Medulla oblongata (tissue), 1 donor: ENCODE measurements around the gene EYA2.
"Not testable (repeated sequence)": the region's sequence is repeated elsewhere in the genome, so short reads cannot be mapped to it uniquely, and the experiment has no call there.

ENCODE experiments used
- DNase-seq: peaks from one replicate; pipeline ENCODE4 v3.0.0-alpha.2; 2015; ENCODE audit errors: extremely low spot score

The EYA2 gene

DNA sequence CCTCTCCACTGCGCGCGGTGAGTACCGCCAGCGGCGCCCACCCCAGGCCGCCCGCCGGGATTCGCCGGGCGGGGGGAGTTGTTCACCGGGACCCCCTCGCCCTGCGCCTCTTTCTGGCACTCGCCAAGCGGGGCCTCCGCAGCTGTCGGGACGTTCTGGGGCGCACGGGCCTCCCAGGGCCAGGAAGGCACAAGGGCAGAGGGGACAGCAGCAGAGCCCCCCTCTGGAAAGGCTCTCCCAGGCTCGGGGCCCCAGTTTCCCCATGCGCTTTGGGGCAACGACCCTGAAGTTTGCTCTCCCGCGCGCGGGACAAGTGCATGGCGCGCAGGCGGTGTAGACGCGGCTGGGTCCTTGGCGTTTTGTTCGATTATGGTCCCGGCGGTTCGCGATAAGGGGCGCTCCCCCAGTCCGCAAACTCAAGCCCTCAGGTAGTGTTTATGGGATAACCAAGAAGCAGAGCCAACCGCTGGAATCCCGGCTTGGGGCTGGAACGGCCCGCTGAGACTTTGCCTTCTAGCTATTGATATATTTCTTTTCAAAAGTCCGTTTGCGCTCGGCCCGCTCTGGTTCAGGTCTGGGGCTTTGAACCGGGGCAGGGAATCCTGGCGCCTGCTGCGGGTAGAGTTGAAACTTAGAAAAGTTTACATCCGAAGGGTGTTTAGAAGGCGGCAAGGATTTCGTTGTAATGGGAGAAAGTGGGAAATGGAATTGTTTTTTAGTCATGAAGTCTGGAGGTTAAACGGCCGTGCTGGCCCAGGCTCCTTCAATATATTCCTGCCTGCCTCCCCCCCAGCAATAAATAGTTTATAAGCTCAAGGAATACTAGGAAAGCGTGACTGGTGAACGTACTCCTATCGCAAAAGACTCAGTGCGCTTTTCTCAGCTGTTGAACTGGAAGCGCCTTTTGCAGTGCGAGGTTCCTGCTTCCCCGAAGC lies 595 bp downstream of the EYA2 start:
- peak; percentile 47 for DNase-seq

GRCh38 chr20:46895906-46896242 lies 1.2 kb downstream of the EYA2 start:
- DNase-seq: no peak

DNA sequence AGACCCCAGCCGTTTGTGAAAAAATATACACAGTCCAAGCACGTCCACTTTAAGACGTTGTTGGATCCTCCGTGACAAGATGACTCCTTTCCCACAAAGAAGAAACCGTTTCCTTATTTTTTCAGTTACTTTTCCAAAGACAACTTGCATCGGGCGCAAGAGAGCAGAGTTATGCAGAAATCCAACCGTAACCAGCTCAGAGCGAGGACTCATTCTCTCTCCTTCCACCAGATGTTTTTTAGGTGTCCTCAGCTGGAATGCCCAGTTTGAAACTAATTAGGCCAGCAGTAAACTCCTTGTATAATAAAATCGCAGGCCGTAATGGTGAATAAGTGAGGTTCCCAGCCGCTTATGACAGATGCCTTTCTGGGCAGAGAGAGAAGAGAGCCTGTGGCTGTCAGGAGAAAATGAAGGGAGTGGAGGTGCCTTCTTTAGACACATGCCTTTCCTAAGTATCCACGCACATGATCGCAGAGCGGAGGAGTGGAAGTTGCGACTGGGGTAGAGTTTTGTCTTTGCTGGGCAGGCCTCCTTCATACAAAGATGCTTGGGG lies 2.8 kb downstream of the EYA2 start:
- DNase-seq: no peak

DNA sequence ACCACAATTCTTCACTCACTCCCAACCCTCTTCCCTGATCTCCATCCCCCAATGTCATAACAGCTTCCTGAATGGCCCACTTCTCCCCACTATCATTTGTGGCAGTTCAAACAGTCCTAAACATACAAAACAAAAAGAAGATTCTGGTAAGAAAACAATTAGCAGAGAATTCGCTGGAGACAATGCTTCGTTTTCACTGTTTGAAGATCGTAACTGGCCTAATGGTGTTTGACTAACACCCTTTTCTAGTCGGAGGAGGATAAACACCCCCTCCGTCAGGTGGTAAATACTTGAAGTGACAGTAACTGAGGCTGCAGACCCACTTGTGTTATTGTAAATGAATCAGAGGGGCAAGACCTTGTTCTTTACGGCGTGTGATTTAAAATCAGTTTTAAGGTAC lies 3.8 kb downstream of the EYA2 start:
- DNase-seq: no peak

DNA sequence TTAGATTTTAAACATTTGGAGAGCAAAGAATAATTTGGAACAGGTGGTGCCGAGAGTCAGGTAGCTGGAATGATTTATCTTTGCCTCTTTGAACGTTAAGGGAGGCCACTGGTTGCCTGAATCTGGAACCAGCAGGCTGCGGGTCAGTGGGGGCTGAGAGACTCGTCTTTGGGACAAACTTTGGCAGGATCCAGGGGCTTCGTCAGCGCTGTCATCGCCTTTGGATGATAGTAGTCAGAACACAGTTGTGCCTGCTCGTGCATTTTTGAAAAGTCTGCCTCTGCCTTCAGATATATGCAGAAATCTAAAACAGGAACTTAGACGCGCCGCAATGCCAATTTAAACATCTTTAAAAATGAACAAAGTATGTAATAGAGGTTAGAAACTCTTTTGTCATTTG lies 5.0 kb downstream of the EYA2 start:
- no peak for DNase-seq

DNA sequence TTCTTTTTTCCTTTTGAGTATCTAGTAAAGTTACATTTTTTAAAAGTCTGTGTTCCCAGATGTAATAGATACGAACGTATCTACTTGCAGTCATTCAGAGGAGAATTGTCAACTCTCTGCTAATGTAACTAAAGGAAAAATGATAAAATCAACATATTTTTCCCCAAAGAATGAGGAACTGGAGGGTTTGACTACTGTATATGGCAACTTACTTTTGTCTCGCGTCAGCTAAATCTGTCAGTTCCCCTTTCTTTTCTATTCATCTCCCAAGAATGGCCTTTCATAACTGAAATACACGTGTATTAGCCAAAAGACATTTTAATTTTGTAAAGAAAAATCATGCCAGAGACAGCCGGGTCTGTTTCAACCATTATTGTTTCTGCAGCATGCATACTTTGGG lies 5.4 kb downstream of the EYA2 start:
- DNase-seq: no peak

- no peak for DNase-seq
These were observed 6.2 kb downstream of the EYA2 start for GRCh38 chr20:46900826-46901225.

GRCh38 chr20:46901638-46902037 lies 7.0 kb downstream of the EYA2 start:
- DNase-seq: no peak

DNA sequence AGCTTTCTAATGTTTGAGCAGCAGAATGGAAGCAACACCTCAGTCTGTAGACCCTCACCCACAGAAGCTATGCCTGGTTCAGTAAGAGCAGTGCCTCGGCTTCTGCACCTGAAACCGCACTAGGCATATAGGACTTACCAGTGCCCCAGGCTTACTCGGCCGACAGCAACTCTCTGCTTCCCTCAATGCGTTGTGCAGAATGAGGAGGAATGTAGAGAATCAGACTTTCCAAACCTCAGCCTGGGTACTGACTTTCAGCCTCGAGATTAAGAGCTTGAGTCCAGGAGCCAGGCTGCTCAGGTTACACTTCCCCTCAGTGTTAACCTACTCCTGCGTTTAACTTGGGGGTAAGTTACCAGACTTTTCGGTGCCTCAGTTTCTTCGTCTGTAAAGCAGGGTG lies 8.6 kb downstream of the EYA2 start:
- no peak for DNase-seq

GRCh38 chr20:46903937-46904336 lies 9.3 kb downstream of the EYA2 start:
- no peak for DNase-seq

GRCh38 chr20:46905364-46906125 lies 10.9 kb downstream of the EYA2 start:
- no peak for DNase-seq

- no peak for DNase-seq
These were observed 18.8 kb downstream of the EYA2 start for GRCh38 chr20:46913329-46914044.

DNA sequence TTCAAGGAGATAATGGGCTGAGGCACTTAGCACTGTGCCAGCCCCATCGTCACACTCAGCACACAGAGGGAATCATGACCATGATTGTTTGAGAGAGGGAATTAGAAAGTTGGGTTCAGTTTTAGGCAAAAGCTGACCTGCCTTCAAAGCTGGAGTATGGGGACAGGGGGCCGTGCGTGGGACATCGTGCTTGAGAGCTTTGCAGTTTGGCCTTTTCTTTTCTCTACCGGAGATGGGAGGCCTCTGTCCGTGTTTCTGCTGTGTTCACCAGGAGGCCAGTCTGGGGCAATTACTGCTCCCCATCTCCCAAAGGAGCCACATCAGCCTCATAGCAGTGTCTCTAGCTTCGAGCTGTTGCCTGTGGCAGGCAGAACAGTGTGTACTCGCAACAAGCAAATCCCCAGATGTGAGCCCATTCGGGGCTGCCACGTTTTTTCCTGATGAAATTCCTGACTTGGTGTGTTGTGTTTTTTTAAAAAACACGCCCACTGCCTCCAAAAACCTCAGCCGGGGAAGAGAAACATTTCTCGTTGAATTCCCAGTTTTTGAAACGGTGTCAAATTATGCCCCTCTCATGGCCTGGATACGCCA lies 20.2 kb downstream of the EYA2 start:
- no peak for DNase-seq

DNA sequence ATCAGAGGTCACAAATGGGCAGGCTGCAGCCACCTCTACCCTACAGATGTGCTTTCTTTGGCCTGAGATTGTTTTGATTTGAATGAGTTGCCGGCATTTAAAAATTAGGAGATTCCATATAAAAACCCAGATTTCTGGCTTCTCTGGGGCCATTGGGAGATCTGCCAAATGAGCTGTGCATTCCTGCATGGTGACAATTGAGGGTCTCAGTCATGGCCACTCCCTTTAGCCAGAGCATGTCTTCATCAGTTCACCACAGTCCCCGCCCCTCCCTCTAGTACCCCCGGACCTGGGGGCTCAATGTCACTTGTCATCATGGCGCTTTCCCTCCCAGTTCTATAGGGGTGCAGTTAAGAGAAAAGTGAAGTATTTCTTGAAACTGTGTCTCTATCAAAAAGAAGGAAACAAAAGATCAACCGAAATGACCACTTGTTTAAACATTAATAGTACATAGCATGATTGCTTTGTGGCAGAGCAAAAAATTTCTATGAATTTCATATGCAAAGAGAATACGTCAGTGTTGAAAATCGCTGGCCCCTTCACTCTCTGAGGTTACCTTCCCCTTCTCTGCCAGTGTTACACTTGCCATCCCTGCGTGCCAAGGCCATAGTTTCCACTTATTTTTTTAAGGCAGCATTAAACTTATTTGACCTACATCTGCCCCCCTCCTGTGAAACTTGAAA lies 21.1 kb downstream of the EYA2 start:
- no peak for DNase-seq

GRCh38 chr20:46916258-46916603 lies 21.6 kb downstream of the EYA2 start:
- DNase-seq: no peak

DNA sequence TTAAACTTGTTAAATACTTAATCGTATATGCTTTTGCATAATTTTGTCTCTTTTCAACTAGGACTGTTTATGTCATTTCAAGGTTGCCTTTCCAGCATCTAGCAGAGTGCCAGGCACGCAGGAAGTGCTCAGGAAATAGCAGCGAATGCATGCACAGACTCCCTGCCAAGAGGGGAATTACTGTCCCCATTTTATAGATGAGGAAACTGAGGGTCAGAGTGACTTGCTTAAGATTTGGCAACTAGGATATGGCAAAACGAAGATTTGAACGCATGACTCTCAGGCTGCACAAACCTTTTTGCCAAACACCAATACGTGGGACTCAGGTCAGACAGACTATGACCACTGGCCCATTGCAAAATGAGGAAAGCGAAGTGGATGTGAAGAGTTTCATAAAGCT lies 22.5 kb downstream of the EYA2 start:
- no peak for DNase-seq

- DNase-seq: no peak
These were observed 25.5 kb downstream of the EYA2 start for GRCh38 chr20:46920114-46920513.

- not testable (repeated sequence) for DNase-seq
These were observed 28.2 kb downstream of the EYA2 start for GRCh38 chr20:46922841-46923240.

DNA sequence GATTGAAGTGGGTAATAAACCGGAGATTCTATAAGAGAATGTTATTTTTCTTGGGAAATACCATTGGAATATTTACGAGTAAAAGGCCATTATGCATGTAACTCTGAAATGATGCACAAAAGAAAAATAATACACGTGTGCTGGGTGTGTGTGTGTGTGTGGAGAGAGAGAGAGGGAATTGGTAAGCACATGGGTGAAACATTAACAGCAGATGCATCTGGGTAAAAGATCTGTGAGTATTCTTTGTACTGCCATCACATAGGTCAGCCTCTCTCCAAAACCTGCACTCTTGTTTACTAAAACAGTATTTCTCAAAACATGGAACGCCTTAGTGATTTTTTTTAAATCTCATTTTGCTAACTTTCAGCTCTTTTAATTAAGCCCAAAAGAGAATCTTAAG lies 28.9 kb downstream of the EYA2 start:
- no peak for DNase-seq

DNA sequence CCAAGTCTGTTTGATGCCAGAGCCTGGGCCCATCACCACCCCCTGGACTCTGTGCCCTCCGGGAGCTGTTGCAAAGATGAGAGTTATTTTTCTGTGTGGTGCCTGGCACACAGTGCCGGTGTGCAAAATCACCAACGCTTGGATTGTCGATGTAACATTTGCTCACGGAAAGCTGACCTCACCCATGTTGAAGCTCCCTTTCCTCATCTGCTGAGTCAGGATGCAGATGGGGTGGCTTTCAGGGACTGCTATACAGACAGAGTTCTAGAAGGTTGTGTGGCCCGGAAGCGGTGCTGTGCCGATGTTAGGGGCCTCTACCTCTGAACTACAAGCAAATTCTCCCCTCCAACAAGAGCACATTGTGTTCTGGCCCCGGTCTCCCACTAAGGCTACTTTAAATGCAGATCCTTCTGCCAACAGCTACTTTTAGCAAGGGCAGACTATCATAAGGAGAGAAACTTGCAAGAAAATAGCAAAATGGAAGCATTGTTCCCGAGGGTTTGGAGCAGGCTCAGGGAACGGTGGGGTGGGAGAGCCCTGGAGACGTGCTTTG lies 34.0 kb downstream of the EYA2 start:
- DNase-seq: peak; percentile 64

DNA sequence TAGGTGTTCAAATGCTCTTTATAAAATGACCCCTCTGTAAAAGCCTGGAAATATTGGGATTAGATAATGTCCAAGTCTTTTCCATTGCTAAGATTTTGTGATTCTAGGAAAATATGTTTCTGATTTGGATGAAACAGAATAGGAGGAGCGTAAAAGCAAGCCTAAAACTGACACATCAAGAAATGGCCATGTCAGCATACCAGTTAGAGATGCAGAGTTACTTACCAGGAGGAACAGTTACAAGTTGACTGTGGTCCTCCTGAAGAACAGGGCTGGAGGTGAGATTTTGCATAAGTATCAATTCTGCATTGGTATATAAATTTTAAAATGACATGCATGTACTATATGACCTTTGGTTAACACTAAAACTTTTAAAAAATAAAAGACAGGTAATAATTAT lies 35.3 kb downstream of the EYA2 start:
- DNase-seq: no peak
